ENCODE data around the gene RTEL1.

RTEL1 gene

DNA sequence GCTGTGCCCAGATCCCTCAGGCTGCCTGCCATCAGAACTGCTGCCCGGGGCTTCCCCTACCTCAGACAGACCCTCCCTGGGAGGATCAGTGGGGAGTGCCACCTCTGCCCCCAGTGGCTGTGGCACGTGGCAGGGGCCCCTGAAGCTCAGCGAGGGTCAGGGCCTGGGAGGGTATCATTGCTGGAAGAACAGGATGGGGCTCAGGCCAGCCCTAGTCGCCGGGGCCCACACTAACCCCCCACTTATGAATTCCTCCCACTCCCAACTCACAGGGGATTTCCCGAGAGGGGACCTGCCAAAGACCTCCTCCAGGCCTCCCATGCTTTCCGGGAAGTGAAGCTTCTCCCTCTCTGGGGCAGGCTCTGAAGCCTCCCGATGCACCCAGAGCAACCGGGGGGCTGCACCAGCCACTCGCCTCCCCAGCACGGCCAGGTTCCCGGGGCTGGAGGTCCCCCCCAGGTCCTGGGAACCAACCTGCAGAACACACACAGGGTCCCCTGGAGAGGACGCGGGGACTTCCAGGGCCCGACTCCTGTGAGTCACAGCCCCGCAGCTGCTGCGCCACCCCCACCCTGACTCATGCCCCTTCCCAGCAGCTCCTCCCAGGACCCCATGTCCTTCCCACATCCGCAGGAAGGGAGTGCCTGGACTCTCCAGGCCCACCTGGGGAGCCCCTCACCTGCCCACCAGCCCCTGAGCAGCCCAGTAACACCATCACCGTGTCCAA, 40.8 kb downstream of the RTEL1 start:
- DNase-seq (ENCODE audit: low read depth): peak; percentile 62

DNA sequence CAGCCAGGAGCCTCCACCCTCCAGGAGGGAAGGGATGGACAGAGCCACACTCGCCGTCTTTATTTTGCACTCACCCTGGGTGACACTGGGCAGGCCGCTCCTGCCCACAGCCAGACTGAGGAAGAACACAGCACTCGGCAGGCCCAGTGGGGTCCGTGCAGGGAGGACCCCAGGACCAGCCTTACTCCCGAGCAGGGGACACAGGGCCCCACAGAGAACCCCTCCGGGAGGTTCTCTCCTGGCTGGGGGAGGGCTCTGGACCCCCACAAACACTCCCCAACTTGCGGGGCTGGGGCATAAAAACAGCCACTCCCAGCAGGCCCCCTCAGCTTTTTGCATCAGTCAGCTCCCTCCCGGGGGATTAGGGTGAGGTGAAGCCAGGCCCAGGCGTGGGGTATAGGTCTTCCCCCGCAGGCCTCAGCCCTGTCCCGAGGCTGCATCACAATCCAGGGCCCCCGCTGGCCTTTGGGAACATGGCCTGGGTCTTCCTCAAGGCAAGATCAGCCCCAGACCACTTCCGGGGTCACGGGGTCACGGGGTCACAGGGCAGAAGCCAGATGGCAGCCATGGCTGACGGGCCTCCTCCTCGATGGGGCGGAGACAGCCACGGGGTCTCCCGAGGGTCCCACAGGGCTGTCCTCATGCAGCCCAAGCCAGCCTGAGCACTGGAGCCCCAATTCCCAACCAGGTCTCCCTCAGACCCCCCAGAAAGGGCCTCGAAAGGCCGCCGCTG, 41.5 kb downstream of the RTEL1 start:
- DNase-seq (ENCODE audit: low read depth): no peak

DNA sequence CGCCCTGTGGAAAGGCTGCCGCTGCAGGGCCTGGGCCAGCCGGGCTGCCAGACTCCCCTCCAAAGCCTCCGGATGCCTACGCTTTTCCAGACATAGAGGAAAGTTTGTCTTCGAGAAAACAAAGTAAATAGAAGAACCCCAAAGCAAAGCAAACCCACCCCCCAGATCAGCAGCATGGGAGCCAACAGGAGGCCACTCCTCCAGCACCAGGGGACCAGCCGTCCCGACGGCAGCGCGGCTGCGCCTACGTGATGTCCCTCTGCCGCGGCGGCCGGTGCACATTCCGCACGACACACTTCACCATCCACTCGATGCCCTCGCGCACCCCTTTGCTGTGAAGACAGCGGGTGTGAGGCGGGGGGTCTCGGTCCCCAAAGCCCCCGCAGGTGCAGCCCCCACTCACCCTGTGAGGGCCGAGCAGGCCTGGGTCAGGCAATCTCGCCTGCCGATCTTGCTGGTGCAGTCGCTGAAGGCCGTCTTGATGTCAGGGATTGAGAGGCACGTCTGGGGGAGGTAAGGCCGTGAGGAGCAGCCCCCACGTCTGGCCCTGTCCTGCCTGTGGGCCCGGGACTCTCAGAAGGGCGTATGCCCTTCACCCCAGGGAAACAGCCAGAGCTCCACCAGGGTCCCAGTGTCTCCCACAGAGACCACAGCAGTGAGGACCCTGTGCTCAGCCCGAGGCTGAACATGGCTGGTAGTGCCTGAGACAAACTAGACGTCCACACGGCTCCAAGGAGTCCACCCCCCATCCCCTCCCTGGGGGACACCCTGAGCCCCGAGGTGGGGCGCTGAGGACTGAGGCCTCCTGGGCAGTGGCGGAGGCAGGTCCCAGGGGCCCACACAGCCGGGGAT, 42.3 kb downstream of the RTEL1 start:
- no peak for DNase-seq (ENCODE audit: low read depth)

DNA sequence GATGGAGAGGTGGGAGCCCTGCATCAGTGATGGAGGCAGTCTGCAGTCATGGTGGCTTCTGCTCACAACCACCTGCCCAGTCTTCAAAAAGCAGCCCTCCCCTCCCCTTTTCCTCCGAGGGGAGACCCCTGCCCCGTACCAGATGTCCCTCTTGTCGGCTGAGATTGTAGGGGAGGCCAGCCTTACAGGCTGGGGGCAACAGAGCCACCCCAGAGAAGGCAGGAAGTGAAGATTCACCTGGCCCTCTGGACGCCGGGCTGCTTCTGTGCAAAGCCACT, 42.9 kb downstream of the RTEL1 start:
- no peak for DNase-seq (ENCODE audit: low read depth)

DNA sequence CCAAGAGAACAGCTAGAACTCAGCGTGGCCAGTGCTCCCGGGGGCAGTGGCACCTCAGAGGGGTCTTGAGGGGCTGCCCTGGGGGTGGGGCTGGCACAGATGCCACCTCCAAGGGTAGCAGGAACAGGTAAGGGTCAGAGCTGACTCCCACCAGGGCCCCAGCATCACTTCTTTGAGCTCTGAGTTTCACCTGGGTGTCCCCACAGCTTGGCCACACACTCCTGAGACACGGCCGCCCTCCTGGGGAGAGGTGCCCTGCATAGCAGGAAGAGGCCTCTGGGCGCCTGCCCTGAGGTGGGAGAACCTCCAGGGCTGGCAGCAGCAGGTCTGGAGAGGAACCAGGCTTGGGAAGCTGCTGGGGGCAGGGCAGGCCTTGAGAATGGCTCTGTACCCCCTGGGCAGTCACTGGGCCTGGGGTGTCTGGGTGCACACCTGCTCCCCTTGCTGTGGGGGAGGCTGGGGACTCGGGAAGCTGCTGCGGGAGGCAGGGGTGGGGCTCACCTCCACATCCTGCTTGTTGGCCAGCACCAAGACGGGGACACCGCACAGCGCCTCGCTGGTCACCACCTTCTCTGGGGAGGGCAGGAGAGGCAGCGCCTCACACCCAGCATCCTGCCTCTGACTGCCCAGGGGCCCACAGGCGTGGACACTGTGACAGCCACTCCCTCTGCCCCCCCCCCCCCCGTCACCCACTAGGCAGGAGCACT, 43.4 kb downstream of the RTEL1 start:
- DNase-seq (ENCODE audit: low read depth): no peak

DNA sequence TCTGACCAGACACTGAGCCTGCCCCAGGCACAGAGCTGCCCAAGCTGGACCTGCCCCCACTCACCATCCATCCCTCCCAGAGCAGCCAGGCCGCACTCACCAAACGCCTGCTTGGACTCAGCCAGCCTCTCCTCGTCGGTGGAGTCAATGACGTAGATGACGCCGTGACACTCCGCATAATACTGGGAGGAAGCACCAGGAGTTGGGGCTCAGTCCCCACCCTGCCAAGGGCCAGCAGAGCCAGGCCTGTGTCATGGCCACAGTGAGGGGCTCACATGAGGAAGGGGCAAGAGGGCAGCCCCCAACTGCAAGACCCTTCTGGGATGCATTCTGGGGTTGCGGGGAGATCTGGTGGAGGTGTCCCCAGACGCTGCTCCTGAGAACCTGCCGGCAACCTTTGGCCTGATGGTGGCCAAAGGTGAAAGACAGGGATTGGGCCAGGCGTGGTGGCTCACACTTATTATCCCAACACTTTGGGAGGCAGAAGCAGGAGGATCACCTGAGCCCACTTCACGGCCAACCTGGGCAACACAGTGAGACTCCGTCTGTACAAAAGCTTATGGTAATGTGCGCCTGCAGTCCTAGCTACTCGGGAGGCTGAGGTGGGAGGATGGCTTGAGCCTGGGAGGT, 44.0 kb downstream of the RTEL1 start:
- DNase-seq (ENCODE audit: low read depth): no peak

DNA sequence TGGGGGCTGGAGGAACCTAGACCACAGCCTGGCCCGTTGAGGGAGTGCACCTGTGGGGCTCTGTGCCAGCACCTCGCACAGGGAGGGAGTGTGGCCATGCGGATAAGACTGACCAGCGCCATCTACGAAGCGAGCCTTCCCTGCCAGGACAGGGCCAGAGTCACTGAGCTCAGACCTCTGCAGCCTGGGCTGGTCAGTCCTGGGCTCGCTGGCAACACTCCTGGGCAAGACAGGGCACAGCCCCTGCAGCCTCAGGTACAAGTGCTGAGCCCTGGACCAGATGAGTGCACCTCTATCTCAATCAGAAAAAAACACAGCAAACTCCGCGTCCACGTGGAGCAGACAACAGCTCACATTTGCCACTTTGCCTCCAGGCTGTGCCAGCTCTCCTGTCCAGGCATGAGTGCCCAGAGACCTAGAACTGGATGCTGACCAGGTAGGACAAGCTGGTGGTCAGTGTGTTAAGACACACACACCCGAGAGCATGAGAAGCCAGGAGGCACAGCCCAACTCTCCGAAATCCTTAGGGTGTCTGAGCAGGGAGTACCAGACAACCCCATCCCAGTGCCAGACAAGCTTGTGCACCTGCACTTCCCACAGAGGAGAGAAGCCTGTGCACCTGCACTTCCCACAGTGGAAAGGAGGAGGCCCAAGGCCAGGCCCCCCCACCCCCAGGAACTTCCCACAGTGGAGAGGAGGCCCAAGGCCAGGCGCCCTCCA, 44.8 kb downstream of the RTEL1 start:
- no peak for DNase-seq (ENCODE audit: low read depth)

DNA sequence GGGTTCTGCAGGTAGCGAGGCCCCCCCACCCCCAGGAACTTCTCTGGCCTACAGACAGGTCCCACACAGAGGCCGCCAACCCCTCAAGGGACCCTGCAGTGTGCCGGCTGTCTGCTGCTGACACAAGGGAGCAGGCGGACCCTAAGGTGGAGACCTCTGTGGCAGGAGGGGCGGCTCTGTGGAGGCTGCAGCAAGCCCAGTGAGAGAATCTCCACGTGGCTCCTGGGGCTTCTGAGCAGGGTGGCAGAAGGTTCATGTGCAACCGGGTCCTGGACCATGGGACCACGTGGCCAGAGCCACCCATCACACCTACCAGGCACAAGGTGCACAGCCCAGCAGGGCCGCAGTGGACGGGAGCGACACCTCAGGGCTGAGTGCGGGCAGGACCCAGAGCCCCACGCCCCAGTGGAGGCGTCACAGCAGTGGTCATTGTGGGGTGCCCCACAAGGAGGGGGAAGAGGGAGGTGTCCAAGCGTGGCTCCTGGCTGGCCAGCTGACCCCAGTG, 45.4 kb downstream of the RTEL1 start:
- no peak for DNase-seq (ENCODE audit: low read depth)

DNA sequence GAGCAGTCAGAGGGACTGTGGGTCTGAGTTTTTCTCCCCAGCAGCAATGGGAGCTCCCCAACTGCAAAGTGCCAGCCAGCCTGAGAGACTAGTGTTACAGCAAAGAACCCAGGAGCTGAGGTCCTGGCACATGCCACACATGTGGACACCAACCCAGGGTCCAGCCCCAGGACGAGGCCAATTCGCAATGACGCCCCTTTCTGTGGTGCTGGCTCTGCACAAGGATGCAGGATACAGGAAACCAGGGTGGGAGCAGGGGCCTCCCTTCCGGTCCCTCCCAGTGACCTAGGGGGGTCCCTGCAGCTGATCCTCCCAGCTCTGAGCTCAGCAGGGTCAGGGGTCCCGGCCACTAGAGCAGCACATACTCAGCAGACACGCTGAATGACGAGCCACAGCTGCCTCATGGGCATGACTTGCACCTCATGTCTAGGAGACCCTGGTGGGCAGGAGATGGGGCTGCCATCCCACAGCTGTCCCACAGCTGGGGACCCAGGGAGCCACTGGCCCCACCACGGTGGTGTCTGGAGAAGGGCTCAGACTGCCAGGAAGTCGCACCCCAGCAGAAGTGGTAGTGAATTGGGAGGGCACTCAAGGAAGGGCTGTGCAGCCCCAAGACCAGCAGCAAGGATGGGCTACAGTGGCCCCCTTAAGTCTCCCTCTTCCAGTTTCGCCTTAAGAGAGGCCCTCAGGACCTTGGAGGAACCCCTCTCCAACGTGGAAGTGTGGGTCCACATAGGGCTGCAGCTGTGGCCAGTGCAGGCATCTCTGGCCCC, 46.0 kb downstream of the RTEL1 start:
- DNase-seq (ENCODE audit: low read depth): no peak

DNA sequence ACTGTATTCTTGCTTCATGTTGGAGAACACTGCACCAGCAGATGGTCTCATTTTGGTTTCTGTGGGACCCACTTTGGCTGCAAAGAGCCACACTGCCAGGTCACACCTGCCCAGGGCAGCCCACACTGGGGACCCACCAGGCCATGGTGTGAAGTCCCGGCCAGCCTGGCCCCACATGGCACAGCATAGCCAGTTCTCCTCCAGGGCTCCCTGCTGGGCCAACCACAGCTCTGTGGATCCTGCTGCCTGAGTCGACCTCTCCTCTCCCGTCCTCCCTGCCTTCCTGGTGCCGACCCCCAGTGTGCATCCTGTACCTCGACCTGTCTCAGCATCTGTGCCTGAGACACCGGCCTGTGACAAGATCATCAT, 46.6 kb downstream of the RTEL1 start:
- DNase-seq (ENCODE audit: low read depth): no peak

DNA sequence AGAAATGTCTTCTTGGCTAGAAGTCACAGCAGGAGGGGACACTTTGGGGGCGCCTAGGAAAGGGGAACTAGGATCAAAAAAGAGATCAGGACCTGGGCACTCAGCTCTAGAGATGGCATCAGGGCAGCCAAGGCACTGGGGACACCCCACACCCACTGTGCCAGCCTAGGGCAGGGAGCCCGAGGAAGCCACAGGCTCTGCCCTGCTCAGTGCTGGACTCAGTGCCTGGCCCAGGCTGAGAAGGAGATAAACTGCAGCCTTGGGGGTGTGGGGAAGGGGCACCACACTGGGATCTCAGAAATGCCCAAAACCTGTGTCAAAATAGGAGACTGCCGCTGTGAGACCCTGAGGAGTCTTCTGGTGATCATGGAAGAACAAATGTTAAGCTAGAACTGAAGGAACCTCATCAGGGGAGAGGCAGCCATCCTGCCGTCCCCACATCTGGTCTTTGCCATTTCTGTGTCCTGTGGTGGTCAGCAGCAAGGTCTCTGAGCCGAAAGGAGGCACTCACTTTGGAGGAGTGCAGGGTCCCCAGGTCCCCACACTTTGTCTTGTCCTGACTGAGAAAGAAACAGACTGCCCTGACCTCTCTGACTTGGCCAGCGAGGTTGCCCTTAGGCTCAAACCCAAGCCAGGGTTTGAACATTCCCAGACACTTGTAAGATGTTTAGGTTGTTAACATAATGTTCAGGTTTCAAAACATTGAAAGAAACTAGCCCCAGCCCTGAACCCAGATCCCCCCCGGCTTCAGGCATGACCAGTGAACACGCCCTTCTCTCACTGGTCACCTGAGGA, 47.3 kb downstream of the RTEL1 start:
- no peak for DNase-seq (ENCODE audit: low read depth)

DNA sequence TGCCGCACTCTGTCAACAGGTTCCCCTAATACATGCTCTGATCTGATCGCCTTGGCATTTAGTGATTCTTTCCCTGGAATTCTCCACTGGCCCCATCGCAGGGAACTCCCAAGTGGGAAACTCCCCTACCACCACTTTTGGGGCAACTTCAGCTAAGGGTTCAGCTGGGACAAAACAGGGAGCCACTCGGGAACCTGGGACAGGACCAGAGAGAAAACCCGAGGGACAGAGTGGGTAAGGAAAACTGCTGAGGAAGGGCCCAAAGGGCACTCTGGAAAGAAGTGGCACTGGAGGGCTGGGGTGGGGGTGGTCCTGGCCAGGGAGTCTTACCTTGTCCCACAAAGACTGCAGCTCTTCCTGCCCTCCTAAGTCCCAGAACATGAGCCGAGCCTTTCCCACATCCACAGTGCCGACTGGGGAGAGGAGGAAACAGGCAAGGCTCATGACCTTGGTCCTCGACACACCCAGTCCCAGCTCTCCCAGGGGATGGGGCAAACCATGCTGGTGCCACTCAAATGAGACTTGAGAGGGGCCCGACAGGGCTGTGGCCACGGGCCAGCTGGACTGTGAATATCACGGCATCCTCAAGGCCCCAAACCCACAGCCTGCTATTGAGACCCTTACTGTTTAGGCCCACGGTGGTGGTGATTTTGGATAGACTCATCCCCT, 48.0 kb downstream of the RTEL1 start:
- no peak for DNase-seq (ENCODE audit: low read depth)

DNA sequence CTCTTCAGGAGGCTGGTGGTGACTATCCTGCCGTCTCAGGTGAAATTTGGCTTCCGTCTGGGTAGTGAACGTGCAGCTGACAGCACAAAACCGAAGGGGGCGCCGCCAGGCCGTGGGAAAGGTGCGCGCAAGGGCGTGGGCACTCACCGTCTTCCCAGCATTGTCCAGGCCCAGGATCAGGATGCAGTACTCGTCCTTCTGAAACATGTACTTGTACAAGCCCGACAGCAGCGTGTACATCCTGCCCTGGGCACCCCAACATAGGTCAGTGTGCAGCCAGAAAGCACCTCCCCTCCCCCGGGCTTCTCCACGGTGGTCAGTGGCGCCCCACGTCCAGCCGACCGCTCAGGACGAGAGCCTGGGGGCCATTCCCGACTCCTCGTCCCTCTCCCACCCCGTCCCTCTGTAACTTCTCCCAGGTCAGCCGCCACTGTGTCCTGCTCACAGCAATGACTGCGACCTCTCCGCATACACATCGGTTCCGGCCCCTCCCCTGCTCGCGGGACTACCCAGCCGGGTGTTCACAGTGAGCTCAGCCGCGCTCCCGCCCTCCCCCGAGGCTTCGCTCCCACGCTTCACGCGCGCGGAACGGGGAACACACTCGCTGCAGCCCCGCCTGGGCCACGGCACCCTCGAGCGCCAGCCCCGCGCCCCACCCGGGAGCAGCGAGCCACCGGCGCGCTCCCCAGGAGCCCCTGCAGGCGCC, 48.9 kb downstream of the RTEL1 start:
- DNase-seq (ENCODE audit: low read depth): peak; percentile 57

DNA sequence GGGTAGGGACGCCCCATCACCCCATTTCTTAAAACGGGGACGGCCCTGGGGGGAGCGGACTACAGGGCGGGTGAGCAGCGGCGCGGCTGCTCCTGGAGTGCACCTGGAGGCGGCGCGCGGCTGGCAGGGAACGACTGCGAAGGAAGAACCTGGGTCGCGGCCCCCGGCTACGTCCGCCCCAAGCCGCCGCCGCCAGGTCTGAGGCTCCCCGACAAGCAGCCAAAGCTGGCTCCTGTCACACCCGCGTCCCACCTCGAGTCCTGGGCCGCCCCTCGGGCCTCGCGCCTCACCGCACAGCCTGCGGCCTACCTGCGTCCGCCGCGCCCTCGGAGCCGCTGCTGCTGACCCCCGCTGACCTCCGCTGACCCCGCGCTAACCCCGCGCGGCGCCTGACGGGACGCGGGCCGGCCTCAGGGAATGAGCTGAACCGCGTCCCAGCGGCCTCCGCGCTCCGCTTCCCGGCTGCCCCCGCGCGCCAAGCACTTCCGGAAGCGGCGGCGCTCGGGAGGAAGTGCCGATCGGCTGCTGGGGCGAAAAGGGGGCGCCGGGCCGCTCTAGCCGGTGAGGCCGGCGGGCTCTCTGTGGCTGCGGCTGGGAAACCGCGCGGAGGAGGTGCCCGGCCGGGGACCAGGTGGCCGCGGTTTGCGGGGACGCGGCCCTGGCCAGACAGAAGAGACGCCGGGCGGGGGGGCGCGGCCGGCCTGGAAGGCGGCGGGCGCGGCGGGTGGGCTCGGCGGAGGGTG, 49.6 kb downstream of the RTEL1 start, which contains the start of the genes ARFRP1 and ZGPAT:
Gene ARFRP1, minus strand, starts transcription at position 419 of the 743 bp plus-strand sequence. CDS start 885 bp downstream, outside the sequence.
Gene ZGPAT, plus strand, starts transcription at position 482 of the 743 bp plus-strand sequence. CDS start 542 bp downstream, outside the sequence.
- DNase-seq (ENCODE audit: low read depth): peak; percentile 85

DNA sequence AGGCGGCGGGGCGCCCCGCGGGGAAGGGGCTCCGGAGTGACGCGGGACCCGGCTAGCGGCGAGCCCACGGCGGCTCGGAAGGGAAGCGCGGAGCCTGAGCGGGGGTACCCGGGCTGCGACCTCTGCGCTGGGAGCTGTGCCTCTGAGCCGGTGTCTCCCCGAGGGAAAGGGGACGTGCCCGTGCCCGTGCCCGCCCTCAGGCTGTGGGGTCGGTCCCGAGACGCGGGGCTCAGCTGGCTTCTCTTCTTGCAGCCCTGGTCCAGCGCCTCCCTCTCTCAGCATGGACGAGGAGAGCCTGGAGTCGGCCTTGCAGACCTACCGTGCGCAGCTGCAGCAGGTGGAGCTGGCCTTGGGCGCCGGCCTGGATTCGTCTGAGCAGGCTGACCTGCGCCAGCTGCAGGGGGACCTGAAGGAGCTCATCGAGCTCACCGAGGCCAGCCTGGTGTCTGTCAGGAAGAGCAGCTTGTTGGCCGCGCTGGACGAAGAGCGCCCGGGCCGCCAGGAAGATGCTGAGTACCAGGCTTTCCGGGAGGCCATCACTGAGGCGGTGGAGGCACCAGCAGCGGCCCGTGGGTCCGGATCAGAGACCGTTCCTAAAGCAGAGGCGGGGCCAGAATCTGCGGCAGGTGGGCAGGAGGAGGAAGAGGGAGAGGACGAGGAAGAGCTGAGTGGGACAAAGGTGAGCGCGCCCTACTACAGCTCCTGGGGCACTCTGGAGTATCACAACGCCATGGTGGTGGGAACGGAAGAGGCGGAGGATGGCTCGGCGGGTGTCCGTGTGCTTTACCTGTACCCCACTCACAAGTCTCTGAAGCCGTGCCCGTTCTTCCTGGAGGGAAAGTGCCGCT, 50.4 kb downstream of the RTEL1 start:
- no peak for DNase-seq (ENCODE audit: low read depth)

DNA sequence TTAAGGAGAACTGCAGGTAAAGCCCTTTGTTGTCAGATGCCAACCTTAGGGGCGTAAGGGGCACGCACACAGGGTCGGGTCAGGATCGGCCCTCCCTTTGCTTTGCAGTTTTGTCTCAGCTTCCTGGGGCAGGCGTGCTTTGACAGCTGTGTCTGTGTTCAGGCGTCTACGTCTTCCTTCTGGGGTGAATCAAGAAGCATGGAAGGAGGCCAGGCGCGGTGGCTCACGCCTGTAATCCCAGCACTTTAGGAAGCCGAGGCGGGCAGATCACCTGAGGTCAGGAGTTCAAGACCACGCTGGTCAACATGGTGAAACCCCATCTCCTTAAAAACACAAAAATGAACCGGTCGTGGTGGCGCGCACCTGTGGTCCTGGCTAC, 51.0 kb downstream of the RTEL1 start:
- DNase-seq (ENCODE audit: low read depth): no peak

Data from activated T-cell treated with anti-CD3 and anti-CD28 coated beads for 48 hours (primary cell).